Colonic mucosa (tissue), 4 donors: Measurements from ENCODE around the gene AIG1. TPM values are rescaled to one million over a fixed set of nuclear protein-coding genes. Genes with fewer than 3 reads are reported as not detected.
"Not testable (repeated sequence)": the region's sequence is repeated elsewhere in the genome, so short reads cannot be mapped to it uniquely, and the experiment has no call there.

Source experiments
- DNase-seq: peaks from one replicate; pipeline ENCODE4 v3.0.0-alpha.2; 2020
- H3K27ac ChIP-seq: fragments of 200-600 bp; one replicate; pipeline ENCODE4 v1.8.0; 2021
- H3K27me3 ChIP-seq: fragments of 200-600 bp; one replicate; pipeline ENCODE4 v1.8.0; 2021
- H3K36me3 ChIP-seq: fragments of 200-600 bp; one replicate; pipeline ENCODE4 v1.8.0; 2021
- H3K4me1 ChIP-seq: fragments of 200-600 bp; one replicate; pipeline ENCODE4 v1.8.0; 2021; ENCODE audit warnings: mild to moderate bottlenecking
- H3K4me3 ChIP-seq: fragments of 200-600 bp; one replicate; pipeline ENCODE4 v1.8.0; 2021
- H3K9ac ChIP-seq, 2 donors: one replicate each; pipeline ENCODE4 v1.7.0; 2013; ENCODE audit warnings: control low read depth in 2 of 2, low read depth in 2 of 2, low read length in 2 of 2
- H3K9me3 ChIP-seq: fragments of 200-600 bp; one replicate; pipeline ENCODE4 v1.8.0; 2021
- CTCF ChIP-seq: fragments of 200-600 bp; IDR thresholded peaks from one replicate; pipeline ENCODE4 v1.8.0; 2022; ENCODE audit warnings: antibody characterized with exemption, mild to moderate bottlenecking
- intact Hi-C: fragments of 100-400 bp; cut with DNase I; formaldehyde crosslinking; loops from one replicate; pipeline ENCODE4 v1.14.1; 2022
- total RNA-seq, 2 donors: library from RNA; stranded (reverse); fragmentation: NEBNext Ultra II Directional in 1 of 2; extraction: Animal tissue kit (Norgen Biotek cat#: 25700) in 1 of 2; gene quantifications; one replicate each; pipeline ENCODE4 v1.2.1, GENCODE V29; 2021
- donor health status: healthy.
- donor health status: DM: no; HTN: no; CAD: no.
- donor health status: DM: no; HTN: no; CAD: no.

The AIG1 gene
- total RNA-seq, 2 donors from 2014 or later, result 24.2 to 28.8 TPM

GRCh38 chr6:143298071-143298470 is 237.4 kb downstream of the AIG1 start:
- Histone ChIP-seq H3K27ac (no peak overlapping the region), H3K9me3 (no peaks in the 10 kb centered on the region), H3K27me3 (no peaks in the 10 kb centered on the region), H3K4me1 (no peaks in the 10 kb centered on the region), H3K4me3 (no peak overlapping the region), H3K36me3 (no peaks in the 10 kb centered on the region), H3K9ac (no peak overlapping the region)
- intact Hi-C loops, result no loop called here
- DNase-seq, result no peak
- TF ChIP-seq CTCF, result no peak

DNA sequence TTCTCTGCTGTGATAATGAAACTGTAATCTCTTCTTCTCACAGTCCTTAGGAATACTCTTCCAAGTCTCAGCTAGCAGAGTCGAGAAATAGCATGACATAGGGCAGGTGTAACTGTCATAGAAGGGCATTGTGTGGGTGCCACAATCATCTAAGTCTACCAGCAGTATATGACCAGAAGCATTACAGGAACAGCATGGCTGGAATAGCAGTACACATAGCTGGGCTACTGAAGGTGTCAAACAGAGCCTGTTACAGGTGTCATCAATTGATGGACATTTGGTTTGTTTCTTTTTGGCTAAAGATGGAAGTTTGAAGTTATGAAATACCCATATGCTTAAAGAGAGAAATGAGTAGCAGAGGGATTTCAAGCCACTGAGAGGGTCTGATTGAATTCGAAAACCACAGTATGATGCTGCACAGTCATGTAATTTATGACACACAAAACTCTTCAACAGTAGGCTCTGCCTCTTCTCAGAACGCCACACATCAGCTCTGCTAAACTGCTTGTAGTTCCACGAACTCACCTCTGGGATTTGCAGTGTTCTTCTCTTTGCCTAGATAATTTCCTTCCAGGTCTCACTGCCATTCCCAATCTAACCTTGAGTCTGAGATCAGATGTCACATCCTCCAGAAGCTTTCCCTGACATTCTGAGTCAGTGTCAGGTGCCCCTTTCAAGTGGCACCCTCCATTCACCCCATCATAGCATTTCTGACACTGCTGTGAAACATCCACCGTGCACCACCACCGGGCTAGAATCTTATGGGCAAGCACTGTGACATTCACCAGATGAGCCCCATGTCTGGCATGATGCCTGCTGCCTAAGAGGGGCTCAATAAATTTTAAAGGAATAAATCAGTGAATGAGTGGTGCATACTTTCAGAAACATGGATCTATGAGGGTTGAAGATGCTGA is 238.8 kb downstream of the AIG1 start:
- no peaks in the 10 kb centered on the region for H3K4me1 ChIP-seq
- TF ChIP-seq CTCF, result no peak
- no peak for DNase-seq
- intact Hi-C loops, result no loop called here
- no peaks in the 10 kb centered on the region for H3K27me3 ChIP-seq
- H3K4me3 ChIP-seq, result no peak overlapping the region
- no peak overlapping the region for H3K27ac ChIP-seq
- H3K9me3 ChIP-seq, result no peaks in the 10 kb centered on the region
- no peaks in the 10 kb centered on the region for H3K36me3 ChIP-seq
- H3K9ac ChIP-seq, result no peak overlapping the region

GRCh38 chr6:143301188-143301587 is 240.5 kb downstream of the AIG1 start:
- intact Hi-C loops, result no loop called here
- H3K9ac ChIP-seq, result no peak overlapping the region

DNA sequence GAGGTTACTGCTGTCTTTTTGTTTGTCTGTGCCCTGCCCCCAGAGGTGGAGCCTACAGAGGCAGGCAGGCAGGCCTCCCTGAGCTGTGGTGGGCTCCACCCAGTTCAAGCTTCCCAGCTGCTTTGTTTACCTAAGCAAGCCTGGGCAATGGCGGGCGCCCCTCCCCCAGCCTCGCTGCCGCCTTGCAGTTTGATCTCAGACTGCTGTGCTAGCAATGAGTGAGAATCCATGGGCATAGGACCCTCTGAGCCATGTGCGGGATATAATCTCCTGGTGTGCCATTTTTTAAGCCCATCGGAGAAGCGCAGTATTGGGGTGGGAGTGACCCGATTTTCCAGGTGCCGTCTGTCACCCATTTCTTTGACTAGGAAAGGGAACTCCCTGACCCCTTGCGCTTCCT is 247.1 kb downstream of the AIG1 start:
- H3K9me3 ChIP-seq, H3K9ac ChIP-seq, intact Hi-C loops, H3K4me3 ChIP-seq, H3K27me3 ChIP-seq, DNase-seq, H3K27ac ChIP-seq, H3K36me3 ChIP-seq, H3K4me1 ChIP-seq: not testable (repeated sequence)

More at GRCh38 chr6:143301188-143301587, 240.5 kb downstream of the AIG1 start:
- Histone ChIP-seq H3K27me3 (no peaks in the 10 kb centered on the region), H3K27ac (no peak overlapping the region), H3K4me3 (no peak overlapping the region), H3K4me1 (no peaks in the 10 kb centered on the region), H3K36me3 (no peaks in the 10 kb centered on the region), H3K9me3 (no peaks in the 10 kb centered on the region)
- no peak for TF ChIP-seq CTCF
- no peak for DNase-seq

DNA sequence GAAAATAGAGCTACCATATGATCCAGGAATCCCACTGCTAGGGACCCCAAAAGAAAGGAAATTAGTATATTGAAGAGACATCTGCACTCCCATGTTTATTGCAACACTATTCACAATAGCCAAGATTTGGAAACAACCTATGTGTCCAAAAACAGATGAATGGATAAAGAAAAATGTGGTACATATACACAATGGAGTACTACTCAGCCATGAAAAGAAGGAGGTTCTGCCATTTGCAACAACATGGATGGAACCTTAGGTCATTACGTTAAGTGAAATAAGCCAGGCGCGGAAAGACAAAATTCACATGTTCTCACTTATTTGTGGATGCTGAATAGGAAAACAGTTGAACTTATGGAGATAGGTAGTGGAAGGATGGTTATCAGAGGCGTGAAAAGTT is 252.5 kb downstream of the AIG1 start:
- Histone ChIP-seq H3K9ac (no peak overlapping the region), H3K36me3 (no peaks in the 10 kb centered on the region), H3K4me3 (no peak overlapping the region), H3K4me1 (no peaks in the 10 kb centered on the region), H3K27ac (no peak overlapping the region), H3K27me3 (no peaks in the 10 kb centered on the region), H3K9me3 (no peaks in the 10 kb centered on the region)
- DNase-seq, result no peak
- intact Hi-C loops, result no loop called here
- TF ChIP-seq CTCF, result no peak

DNA sequence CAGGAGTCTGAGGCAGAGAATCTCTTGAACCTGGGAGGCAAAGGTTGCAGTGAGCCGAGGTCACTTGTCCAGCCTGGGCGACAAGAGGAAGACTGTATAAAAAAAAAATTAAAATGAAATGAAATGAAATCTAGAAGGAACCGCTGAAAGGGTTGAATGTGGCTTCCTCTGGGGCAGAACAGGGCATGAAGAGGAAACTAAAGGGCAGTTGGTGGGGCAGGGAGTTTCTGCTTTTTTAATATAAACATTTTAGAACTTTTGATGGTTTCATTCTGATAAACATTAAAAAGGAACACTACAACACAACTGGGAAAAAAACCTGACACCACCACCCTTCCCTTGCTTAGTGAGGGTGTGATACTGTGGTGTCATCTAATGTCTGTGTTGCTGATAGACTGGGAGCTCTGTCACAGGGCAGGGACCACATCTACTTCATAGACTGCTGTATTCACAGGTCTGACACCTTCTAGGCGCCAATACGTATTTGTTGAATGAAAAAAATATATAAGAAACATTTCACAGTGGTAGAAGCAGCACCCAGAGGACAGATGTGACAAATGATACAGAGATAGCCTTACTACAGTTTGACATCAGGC is 260.9 kb downstream of the AIG1 start:
- H3K27ac ChIP-seq, result no peak overlapping the region
- intact Hi-C loops, result no loop called here
- TF ChIP-seq CTCF, result no peak
- no peaks in the 10 kb centered on the region for H3K9me3 ChIP-seq
- no peaks in the 10 kb centered on the region for H3K4me1 ChIP-seq
- H3K36me3 ChIP-seq, result no peaks in the 10 kb centered on the region
- no peak for DNase-seq
- H3K9ac ChIP-seq, result no peak overlapping the region
- no peak overlapping the region for H3K4me3 ChIP-seq
- no peaks in the 10 kb centered on the region for H3K27me3 ChIP-seq
